ENCODE data around the gene DUOXA1. TPM values are rescaled to one million over a fixed set of nuclear protein-coding genes. Genes with fewer than 3 reads are reported as not detected.

The DUOXA1 gene
- total and polyA plus RNA-seq, 2 experiments from 2014 or later = not detected

DNA sequence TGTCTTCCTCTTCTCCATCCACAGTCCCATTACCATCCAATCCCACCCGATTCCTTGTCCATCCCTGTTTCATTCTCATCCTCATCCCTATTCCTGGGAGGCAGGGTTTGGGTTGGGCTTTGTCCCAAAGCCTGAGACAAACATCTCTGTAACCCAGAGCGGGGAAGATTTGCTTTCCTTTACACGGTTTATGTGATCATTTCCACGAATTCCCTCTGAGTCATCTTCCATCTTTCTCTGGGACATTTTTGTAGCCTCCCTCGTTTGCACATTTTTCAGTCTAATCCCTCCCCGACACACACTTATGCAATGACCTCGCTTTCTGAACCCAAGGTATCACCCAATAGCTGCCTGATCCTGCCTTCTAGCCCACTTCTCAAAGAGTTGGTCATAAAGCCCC lies 38.5 kb downstream of the DUOXA1 start (continued):
- TF ChIP-seq, protein P1, sequence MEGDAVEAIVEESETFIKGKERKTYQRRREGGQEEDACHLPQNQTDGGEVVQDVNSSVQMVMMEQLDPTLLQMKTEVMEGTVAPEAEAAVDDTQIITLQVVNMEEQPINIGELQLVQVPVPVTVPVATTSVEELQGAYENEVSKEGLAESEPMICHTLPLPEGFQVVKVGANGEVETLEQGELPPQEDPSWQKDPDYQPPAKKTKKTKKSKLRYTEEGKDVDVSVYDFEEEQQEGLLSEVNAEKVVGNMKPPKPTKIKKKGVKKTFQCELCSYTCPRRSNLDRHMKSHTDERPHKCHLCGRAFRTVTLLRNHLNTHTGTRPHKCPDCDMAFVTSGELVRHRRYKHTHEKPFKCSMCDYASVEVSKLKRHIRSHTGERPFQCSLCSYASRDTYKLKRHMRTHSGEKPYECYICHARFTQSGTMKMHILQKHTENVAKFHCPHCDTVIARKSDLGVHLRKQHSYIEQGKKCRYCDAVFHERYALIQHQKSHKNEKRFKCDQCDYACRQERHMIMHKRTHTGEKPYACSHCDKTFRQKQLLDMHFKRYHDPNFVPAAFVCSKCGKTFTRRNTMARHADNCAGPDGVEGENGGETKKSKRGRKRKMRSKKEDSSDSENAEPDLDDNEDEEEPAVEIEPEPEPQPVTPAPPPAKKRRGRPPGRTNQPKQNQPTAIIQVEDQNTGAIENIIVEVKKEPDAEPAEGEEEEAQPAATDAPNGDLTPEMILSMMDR (conservative IDR thresholded peaks at IDR 0.05; ENCODE audit: low read depth in 2 of 2) = no peak
- TF ChIP-seq STAT1 (IDR thresholded peaks at IDR 0.05; ENCODE audit: unreplicated experiment) = no peak
- no peak for TF ChIP-seq ZNF114 (CRISPR knock-in tag; IDR thresholded peaks at IDR 0.05)
- TF ChIP-seq NANOG (IDR thresholded peaks at IDR 0.05; ENCODE audit: borderline replicate concordance) = no peak
- TF ChIP-seq, protein P2, sequence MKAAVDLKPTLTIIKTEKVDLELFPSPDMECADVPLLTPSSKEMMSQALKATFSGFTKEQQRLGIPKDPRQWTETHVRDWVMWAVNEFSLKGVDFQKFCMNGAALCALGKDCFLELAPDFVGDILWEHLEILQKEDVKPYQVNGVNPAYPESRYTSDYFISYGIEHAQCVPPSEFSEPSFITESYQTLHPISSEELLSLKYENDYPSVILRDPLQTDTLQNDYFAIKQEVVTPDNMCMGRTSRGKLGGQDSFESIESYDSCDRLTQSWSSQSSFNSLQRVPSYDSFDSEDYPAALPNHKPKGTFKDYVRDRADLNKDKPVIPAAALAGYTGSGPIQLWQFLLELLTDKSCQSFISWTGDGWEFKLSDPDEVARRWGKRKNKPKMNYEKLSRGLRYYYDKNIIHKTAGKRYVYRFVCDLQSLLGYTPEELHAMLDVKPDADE (IDR thresholded peaks at IDR 0.05) = no peak
- no peak for TF ChIP-seq EZH2 (IDR thresholded peaks at IDR 0.05; ENCODE audit: low read depth, unreplicated experiment)
- no peak for TF ChIP-seq CREB1 (CRISPR knock-in tag; IDR thresholded peaks at IDR 0.05; ENCODE audit: low read depth)

GRCh38 chr15:45089712-45090373 lies 39.8 kb downstream of the DUOXA1 start:
- H3K27ac ChIP-seq (ENCODE audit: low read depth) = no peak overlapping the region
- H4K20me1 ChIP-seq (replicated peaks; ENCODE audit: insufficient read depth) = no peaks in the 10 kb centered on the region
- H3K4me2 ChIP-seq = no peak overlapping the region
- TF ChIP-seq EZH2 (IDR thresholded peaks at IDR 0.05; ENCODE audit: low read depth, unreplicated experiment) = no peak
- no peak for TF ChIP-seq NANOG (IDR thresholded peaks at IDR 0.05; ENCODE audit: borderline replicate concordance)
- TF ChIP-seq CREB1 (CRISPR knock-in tag; IDR thresholded peaks at IDR 0.05; ENCODE audit: low read depth) = no peak
- TF ChIP-seq, protein P3, sequence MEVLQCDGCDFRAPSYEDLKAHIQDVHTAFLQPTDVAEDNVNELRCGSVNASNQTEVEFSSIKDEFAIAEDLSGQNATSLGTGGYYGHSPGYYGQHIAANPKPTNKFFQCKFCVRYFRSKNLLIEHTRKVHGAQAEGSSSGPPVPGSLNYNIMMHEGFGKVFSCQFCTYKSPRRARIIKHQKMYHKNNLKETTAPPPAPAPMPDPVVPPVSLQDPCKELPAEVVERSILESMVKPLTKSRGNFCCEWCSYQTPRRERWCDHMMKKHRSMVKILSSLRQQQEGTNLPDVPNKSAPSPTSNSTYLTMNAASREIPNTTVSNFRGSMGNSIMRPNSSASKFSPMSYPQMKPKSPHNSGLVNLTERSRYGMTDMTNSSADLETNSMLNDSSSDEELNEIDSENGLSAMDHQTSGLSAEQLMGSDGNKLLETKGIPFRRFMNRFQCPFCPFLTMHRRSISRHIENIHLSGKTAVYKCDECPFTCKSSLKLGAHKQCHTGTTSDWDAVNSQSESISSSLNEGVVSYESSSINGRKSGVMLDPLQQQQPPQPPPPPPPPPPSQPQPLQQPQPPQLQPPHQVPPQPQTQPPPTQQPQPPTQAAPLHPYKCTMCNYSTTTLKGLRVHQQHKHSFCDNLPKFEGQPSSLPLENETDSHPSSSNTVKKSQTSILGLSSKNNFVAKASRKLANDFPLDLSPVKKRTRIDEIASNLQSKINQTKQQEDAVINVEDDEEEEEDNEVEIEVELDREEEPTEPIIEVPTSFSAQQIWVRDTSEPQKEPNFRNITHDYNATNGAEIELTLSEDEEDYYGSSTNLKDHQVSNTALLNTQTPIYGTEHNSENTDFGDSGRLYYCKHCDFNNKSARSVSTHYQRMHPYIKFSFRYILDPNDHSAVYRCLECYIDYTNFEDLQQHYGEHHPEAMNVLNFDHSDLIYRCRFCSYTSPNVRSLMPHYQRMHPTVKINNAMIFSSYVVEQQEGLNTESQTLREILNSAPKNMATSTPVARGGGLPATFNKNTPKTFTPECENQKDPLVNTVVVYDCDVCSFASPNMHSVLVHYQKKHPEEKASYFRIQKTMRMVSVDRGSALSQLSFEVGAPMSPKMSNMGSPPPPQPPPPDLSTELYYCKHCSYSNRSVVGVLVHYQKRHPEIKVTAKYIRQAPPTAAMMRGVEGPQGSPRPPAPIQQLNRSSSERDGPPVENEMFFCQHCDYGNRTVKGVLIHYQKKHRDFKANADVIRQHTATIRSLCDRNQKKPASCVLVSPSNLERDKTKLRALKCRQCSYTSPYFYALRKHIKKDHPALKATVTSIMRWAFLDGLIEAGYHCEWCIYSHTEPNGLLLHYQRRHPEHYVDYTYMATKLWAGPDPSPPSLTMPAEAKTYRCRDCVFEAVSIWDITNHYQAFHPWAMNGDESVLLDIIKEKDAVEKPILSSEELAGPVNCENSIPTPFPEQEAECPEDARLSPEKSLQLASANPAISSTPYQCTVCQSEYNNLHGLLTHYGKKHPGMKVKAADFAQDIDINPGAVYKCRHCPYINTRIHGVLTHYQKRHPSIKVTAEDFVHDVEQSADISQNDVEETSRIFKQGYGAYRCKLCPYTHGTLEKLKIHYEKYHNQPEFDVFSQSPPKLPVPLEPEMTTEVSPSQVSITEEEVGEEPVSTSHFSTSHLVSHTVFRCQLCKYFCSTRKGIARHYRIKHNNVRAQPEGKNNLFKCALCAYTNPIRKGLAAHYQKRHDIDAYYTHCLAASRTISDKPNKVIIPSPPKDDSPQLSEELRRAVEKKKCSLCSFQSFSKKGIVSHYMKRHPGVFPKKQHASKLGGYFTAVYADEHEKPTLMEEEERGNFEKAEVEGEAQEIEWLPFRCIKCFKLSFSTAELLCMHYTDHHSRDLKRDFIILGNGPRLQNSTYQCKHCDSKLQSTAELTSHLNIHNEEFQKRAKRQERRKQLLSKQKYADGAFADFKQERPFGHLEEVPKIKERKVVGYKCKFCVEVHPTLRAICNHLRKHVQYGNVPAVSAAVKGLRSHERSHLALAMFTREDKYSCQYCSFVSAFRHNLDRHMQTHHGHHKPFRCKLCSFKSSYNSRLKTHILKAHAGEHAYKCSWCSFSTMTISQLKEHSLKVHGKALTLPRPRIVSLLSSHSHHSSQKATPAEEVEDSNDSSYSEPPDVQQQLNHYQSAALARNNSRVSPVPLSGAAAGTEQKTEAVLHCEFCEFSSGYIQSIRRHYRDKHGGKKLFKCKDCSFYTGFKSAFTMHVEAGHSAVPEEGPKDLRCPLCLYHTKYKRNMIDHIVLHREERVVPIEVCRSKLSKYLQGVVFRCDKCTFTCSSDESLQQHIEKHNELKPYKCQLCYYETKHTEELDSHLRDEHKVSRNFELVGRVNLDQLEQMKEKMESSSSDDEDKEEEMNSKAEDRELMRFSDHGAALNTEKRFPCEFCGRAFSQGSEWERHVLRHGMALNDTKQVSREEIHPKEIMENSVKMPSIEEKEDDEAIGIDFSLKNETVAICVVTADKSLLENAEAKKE (CRISPR knock-in tag; IDR thresholded peaks at IDR 0.05) = no peak
- no peak for TF ChIP-seq POLR2AphosphoS5 (IDR thresholded peaks at IDR 0.05; ENCODE audit: low read depth)
- no peak overlapping the region for H3K4me3 Mint-ChIP-seq
- no peak overlapping the region for H3K4me3 ChIP-seq
- H3K4me1 Mint-ChIP-seq = no peaks in the 10 kb centered on the region
- no peaks in the 10 kb centered on the region for H3K36me3 Mint-ChIP-seq (ENCODE audit: low read depth)
- H3K79me2 ChIP-seq (replicated peaks; ENCODE audit: insufficient read depth) = no peaks in the 10 kb centered on the region
- no peaks in the 10 kb centered on the region for H3K4me1 ChIP-seq (ENCODE audit: insufficient read depth)
- H3F3A ChIP-seq (replicated peaks; ENCODE audit: low read depth) = no peaks in the 10 kb centered on the region
- no peaks in the 10 kb centered on the region for H3K9me2 ChIP-seq (ENCODE audit: insufficient read depth)
- no peak overlapping the region for H2AFZ ChIP-seq
- H3K27me3 ChIP-seq (ENCODE audit: insufficient read depth) = no peaks in the 10 kb centered on the region
- H3K27ac Mint-ChIP-seq = no peak overlapping the region
- ATAC-seq = no peak
- no peaks in the 10 kb centered on the region for H3K36me3 ChIP-seq (ENCODE audit: insufficient read depth)
- H3K9me3 Mint-ChIP-seq = no peaks in the 10 kb centered on the region
- no peak for DNase-seq (ENCODE audit: low spot score)
- H3K27me3 Mint-ChIP-seq (ENCODE audit: insufficient read depth, low read depth, poor library complexity) = peaks cover 2% of the 10 kb centered on the region
